GM18870 (cell line): Measurements from ENCODE around the gene RECQL.
"Not testable (repeated sequence)": the region's sequence is repeated elsewhere in the genome, so short reads cannot be mapped to it uniquely, and the experiment has no call there.

ENCODE experiments used
- ATAC-seq: cut with Tn5 transposase; IDR thresholded peaks from one replicate; pipeline ENCODE4 v1.9.1; 2021; ENCODE audit warnings: moderate library complexity; ENCODE audit not compliant: unreplicated experiment

The RECQL gene

DNA sequence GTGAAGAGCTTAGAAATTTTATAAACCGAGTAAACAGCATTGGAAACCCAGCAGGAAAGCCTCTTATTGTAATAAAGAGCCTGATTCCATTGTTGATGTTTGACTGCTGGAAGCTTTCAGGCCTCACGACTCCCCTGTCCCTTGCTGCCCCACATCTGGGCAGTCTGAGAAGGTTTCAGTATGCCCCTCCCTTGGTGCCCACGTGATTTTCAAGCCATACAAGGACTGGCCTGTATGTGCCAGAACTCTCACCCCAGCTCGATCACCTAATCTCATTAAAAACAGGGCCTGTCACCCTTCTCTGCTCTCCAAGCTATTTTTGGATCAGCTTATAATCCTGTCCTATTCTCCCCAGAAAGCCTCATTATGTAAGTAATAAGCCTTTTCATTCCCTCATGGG is 71.4 kb downstream of the RECQL start:
- no peak for ATAC-seq

DNA sequence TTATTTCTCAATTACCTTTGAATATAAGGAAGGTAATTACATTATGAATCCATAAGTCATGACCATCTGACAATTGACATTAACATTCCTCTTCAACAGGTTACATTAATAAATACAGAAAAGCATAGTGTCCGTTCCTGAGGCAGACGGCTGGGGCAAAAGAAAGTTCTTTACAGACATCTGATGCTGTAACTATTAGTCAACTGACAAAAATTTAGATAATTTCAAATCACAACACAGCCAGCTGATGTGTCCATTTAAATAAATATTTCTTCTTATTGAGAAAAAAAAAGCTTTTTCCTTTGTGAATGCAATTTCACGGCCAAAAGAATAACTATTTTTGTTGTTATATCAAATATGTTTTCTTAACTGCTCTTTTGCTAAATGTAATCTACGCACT is 73.2 kb downstream of the RECQL start:
- no peak for ATAC-seq

DNA sequence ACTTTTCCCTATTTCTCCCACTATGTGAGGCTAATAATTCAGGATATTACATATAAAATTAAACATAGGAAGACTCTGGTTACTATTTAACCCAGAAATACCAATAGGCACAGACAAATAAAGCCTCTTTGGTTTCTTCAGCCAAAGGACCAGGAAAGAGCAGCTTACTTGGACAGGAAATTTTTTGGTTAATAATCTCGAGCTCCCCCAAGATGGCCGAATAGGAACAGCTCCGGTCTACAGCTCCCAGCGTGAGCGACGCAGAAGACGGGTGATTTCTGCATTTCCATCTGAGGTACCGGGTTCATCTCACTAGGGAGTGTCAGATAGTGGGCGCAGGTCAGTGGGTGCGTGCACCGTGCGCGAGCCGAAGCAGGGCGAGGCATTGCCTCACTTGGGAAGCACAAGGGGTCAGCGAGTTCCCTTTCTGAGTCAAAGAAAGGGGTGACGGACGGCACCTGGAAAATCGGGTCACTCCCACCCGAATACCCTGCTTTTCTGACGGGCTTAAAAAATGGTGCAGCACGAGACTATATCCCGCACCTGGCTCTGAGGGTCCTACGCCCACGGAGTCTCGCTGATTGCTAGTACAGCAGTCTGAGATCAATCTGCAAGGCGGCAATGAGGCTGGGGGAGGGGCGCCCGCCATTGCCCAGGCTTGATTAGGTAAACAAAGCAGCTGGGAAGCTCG is 82.3 kb downstream of the RECQL start:
- not testable (repeated sequence) for ATAC-seq
